Brain microvascular endothelial cell (primary cell): ENCODE results near the gene MAP4.

Experiments used
- DNase-seq: peaks from one replicate; pipeline ENCODE4 v3.0.0-alpha.2; 2020
- H3K27ac ChIP-seq: fragments of 250-450 bp; sonication (Bioruptor Pico); 2 replicates; pipeline ENCODE4 v1.5.1; 2020; ENCODE audit warnings: mild to moderate bottlenecking, moderate library complexity
- H3K27me3 ChIP-seq: fragments of 250-450 bp; sonication (Bioruptor Pico); replicated peaks from 2 replicates; pipeline ENCODE4 v1.5.1; 2020; ENCODE audit warnings: mild to moderate bottlenecking
- H3K36me3 ChIP-seq: fragments of 250-450 bp; sonication (Bioruptor Pico); replicated peaks from 2 replicates; pipeline ENCODE4 v1.5.1; 2020; ENCODE audit warnings: mild to moderate bottlenecking
- H3K4me3 ChIP-seq: 2 replicates; pipeline ENCODE4 v1.5.1; 2011; ENCODE audit warnings: low read depth, mild to moderate bottlenecking, control low read depth, low read length, moderate library complexity
- CTCF ChIP-seq: IDR thresholded peaks from 2 replicates; pipeline ENCODE4 v1.5.1; 2011; ENCODE audit warnings: low read depth, mild to moderate bottlenecking, moderate library complexity, low read length, control low read depth, inconsistent platforms; ENCODE audit errors: missing control alignments
- in situ Hi-C: cut with HindIII; loops from 2 replicates; pipeline ENCODE4 v1.10.0; 2017; ENCODE audit warnings: low sequenced_read_pairs, low pct_ligation_motif_present

MAP4 gene

GRCh38 chr3:48047841-48048464 lies 31.7 kb upstream of the MAP4 start:
- DNase-seq, result peak; percentile 39
- Histone ChIP-seq H3K36me3 (peaks cover 7% of the 10 kb centered on the region), H3K27me3 (no peaks in the 10 kb centered on the region), H3K4me3 (no peak overlapping the region), H3K27ac (no peak overlapping the region)
- no peak for TF ChIP-seq CTCF
- in situ Hi-C loops, result no loop called here

- DNase-seq, result no peak
- no peak for TF ChIP-seq CTCF
- no peak overlapping the region for H3K27ac ChIP-seq
- in situ Hi-C loops, result no loop called here
- no peaks in the 10 kb centered on the region for H3K36me3 ChIP-seq
- H3K27me3 ChIP-seq, result no peaks in the 10 kb centered on the region
- H3K4me3 ChIP-seq, result no peak overlapping the region
Measured at GRCh38 chr3:48042071-48042760, 26.0 kb upstream of the MAP4 start.

- in situ Hi-C loops, result no loop called here
- peak overlapping the region; percentile 69 for H3K27ac ChIP-seq
Measured at GRCh38 chr3:48039487-48040190, 23.4 kb upstream of the MAP4 start.

GRCh38 chr3:48038971-48039481 lies 22.8 kb upstream of the MAP4 start:
- peak; percentile 5 for DNase-seq
- no peak for TF ChIP-seq CTCF
- in situ Hi-C loops, result no loop called here
- H3K27ac ChIP-seq, result peak overlapping the region; percentile 69
- no peak overlapping the region for H3K4me3 ChIP-seq
- no peaks in the 10 kb centered on the region for H3K36me3 ChIP-seq
- no peaks in the 10 kb centered on the region for H3K27me3 ChIP-seq

More at GRCh38 chr3:48039487-48040190, 23.4 kb upstream of the MAP4 start:
- Histone ChIP-seq H3K36me3 (no peaks in the 10 kb centered on the region), H3K27me3 (no peaks in the 10 kb centered on the region), H3K4me3 (no peak overlapping the region)
- TF ChIP-seq CTCF, result no peak
- DNase-seq, result peak; percentile 63

- Histone ChIP-seq H3K36me3 (no peaks in the 10 kb centered on the region), H3K4me3 (no peak overlapping the region), H3K27ac (no peak overlapping the region), H3K27me3 (no peaks in the 10 kb centered on the region)
- no peak for TF ChIP-seq CTCF
- in situ Hi-C loops, result no loop called here
- DNase-seq, result peak; percentile 69
Measured at GRCh38 chr3:48034000-48034516, 17.8 kb upstream of the MAP4 start.
